Thoracic aorta (tissue), 2 donors: Measurements from ENCODE around the gene JAG1. TPM values are rescaled to one million over a fixed set of nuclear protein-coding genes. Genes with fewer than 3 reads are reported as not detected.
A peak's percentile ranks its signal among the peaks of the same experiment; 100 is the strongest.

Source experiments
- ATAC-seq: fragments of 150-250 bp; one replicate; pipeline ENCODE4 v1.8.0; 2017; ENCODE audit warnings: low read depth; ENCODE audit not compliant: insufficient number of reproducible peaks, low FRiP score
- DNase-seq: peaks from one replicate; pipeline ENCODE4 v3.0.0-alpha.2; 2020; ENCODE audit warnings: low spot score
- H3K27ac ChIP-seq, 2 donors: fragments of 200-600 bp; sonication (generic); 1 replicate in 1 of 2; 2 replicates in 1 of 2; pipeline ENCODE4 v1.5.1; 2016; ENCODE audit warnings: mild to moderate bottlenecking in 2 of 2, moderate library complexity in 2 of 2
- H3K27me3 ChIP-seq: fragments of 200-600 bp; sonication (generic); replicated peaks from 2 replicates; pipeline ENCODE4 v1.6.0; 2016; ENCODE audit warnings: mild to moderate bottlenecking; ENCODE audit not compliant: insufficient read depth
- H3K36me3 ChIP-seq: fragments of 200-600 bp; sonication (generic); one replicate; pipeline ENCODE4 v1.5.1; 2016
- H3K4me1 ChIP-seq, 2 donors: fragments of 200-600 bp; sonication (generic); 1 replicate in 1 of 2; 2 replicates in 1 of 2; pipeline versions ENCODE4 v1.5.1 to v1.6.0; 2016; ENCODE audit warnings: low read depth in 2 of 2, mild to moderate bottlenecking in 1 of 2; ENCODE audit not compliant: control insufficient read depth in 1 of 2
- H3K4me3 ChIP-seq: fragments of 200-600 bp; sonication (generic); 2 replicates; pipeline ENCODE4 v1.5.1; 2016; ENCODE audit warnings: mild to moderate bottlenecking
- H3K9me3 ChIP-seq: fragments of 200-600 bp; sonication (generic); 2 replicates; pipeline ENCODE4 v1.5.1; 2016
- CTCF ChIP-seq: fragments of 200-600 bp; sonication (generic); IDR thresholded peaks from one replicate; pipeline ENCODE4 v1.5.1; 2019; ENCODE audit warnings: antibody characterized with exemption
- total RNA-seq, 2 donors: library from RNA; depleted of rRNA; stranded (reverse); fragments of >200 nt; gene quantifications; one replicate each; pipeline versions ENCODE4 v1.1.0 to v1.2.3, GENCODE V29; 2016

JAG1 gene
- total RNA-seq, 2 donors from 2014 or later, result 237 to 253 TPM

- peak; percentile 40 for DNase-seq
- H3K9me3 ChIP-seq, result no peaks in the 10 kb centered on the region
- ATAC-seq, result no peak
- peaks cover 19% of the 10 kb centered on the region for H3K36me3 ChIP-seq
- TF ChIP-seq CTCF, result no peak
- no peaks in the 10 kb centered on the region for H3K27me3 ChIP-seq
- peak overlapping the region; percentile 64 for H3K4me3 ChIP-seq
- H3K27ac ChIP-seq, result peak overlapping the region; percentile 98 to 100
- H3K4me1 ChIP-seq, result peaks cover 46 to 89% of the 10 kb centered on the region in 2 donors
Observed at GRCh38 chr20:10637031-10637559, 36.7 kb downstream of the JAG1 start.

- Histone ChIP-seq H3K27ac (peak overlapping the region; percentile 98 to 100), H3K27me3 (no peaks in the 10 kb centered on the region), H3K9me3 (no peaks in the 10 kb centered on the region), H3K4me1 (peaks cover 46 to 93% of the 10 kb centered on the region in 2 donors), H3K4me3 (peak overlapping the region; percentile 5), H3K36me3 (peaks cover 12% of the 10 kb centered on the region)
- DNase-seq (no peak), ATAC-seq (no peak)
- TF ChIP-seq CTCF, result no peak
Observed at GRCh38 chr20:10636326-10636818, 37.4 kb downstream of the JAG1 start.

GRCh38 chr20:10635476-10636208 lies 38.2 kb downstream of the JAG1 start:
- DNase-seq, result no peak
- peaks cover 46 to 94% of the 10 kb centered on the region in 2 donors for H3K4me1 ChIP-seq
- H3K27ac ChIP-seq, result peak overlapping the region; percentile 98 to 100
- no peak overlapping the region for H3K4me3 ChIP-seq
- no peaks in the 10 kb centered on the region for H3K27me3 ChIP-seq
- no peak for ATAC-seq
- H3K9me3 ChIP-seq, result no peaks in the 10 kb centered on the region
- H3K36me3 ChIP-seq, result peaks cover 5% of the 10 kb centered on the region
- no peak for TF ChIP-seq CTCF

- H3K4me3 ChIP-seq, result peak overlapping the region; percentile 23
- peaks cover 40 to 94% of the 10 kb centered on the region in 2 donors for H3K4me1 ChIP-seq
- peak; percentile 41 for ATAC-seq
- H3K9me3 ChIP-seq, result no peaks in the 10 kb centered on the region
- TF ChIP-seq CTCF, result no peak
- H3K27me3 ChIP-seq, result no peaks in the 10 kb centered on the region
- peak overlapping the region; percentile 98 to 100 for H3K27ac ChIP-seq
- DNase-seq, result no peak
- H3K36me3 ChIP-seq, result no peaks in the 10 kb centered on the region
Observed at GRCh38 chr20:10634683-10635411, 39.0 kb downstream of the JAG1 start.

GRCh38 chr20:10634211-10634610 lies 39.6 kb downstream of the JAG1 start:
- ATAC-seq, result no peak
- H3K36me3 ChIP-seq, result no peaks in the 10 kb centered on the region
- H3K4me1 ChIP-seq, result peaks cover 38 to 95% of the 10 kb centered on the region in 2 donors
- H3K27me3 ChIP-seq, result no peaks in the 10 kb centered on the region
- TF ChIP-seq CTCF, result no peak
- no peaks in the 10 kb centered on the region for H3K9me3 ChIP-seq
- DNase-seq, result no peak
- H3K27ac ChIP-seq, result peak overlapping the region; percentile 98 to 100
- no peak overlapping the region for H3K4me3 ChIP-seq
